CD14-positive monocyte (primary cell): ENCODE measurements around the gene AZIN2. TPM values are rescaled to one million over a fixed set of nuclear protein-coding genes. Genes with fewer than 3 reads are reported as not detected.

ENCODE experiments used
- DNase-seq, 3 donors: peaks; one replicate each; pipeline ENCODE4 v3.0.0-alpha.2; 2011 to 2022
- H2AFZ ChIP-seq: 2 replicates; pipeline ENCODE4 v1.6.0; 2012; ENCODE audit warnings: mild to moderate bottlenecking, low read depth, low read length, inconsistent platforms; ENCODE audit not compliant: insufficient read depth, poor library complexity, severe bottlenecking
- H3K27ac ChIP-seq, 2 donors: 1 replicate in 1 of 2; 2 replicates in 1 of 2; pipeline ENCODE4 v1.5.1; 2012 to 2013; ENCODE audit warnings: low read length in 2 of 2, control low read depth in 1 of 2, inconsistent platforms in 1 of 2, low read depth in 1 of 2, mild to moderate bottlenecking in 1 of 2
- H3K27me3 ChIP-seq, 2 donors: one replicate each; pipeline versions ENCODE4 v1.6.0 to v1.6.1; 2011 to 2013; ENCODE audit warnings: low read length in 2 of 2; ENCODE audit not compliant: control insufficient read depth in 2 of 2, insufficient read depth in 2 of 2
- H3K36me3 ChIP-seq, 2 donors: replicated peaks in 1 of 2; 1 replicate in 1 of 2; 2 replicates in 1 of 2; pipeline versions ENCODE4 v1.5.1 to v1.6.1; 2012 to 2013; ENCODE audit warnings: low read length in 2 of 2, control low read depth in 1 of 2, inconsistent platforms in 1 of 2, mild to moderate bottlenecking in 1 of 2; ENCODE audit not compliant: insufficient read depth in 2 of 2, control insufficient read depth in 1 of 2
- H3K4me1 ChIP-seq, 2 donors: 1 replicate in 1 of 2; 2 replicates in 1 of 2; pipeline versions ENCODE4 v1.5.1 to v1.6.1; 2012 to 2013; ENCODE audit warnings: low read length in 2 of 2, control low read depth in 1 of 2, inconsistent platforms in 1 of 2, mild to moderate bottlenecking in 1 of 2, moderate library complexity in 1 of 2; ENCODE audit not compliant: insufficient read depth in 2 of 2, control insufficient read depth in 1 of 2
- H3K4me2 ChIP-seq: replicated peaks from 2 replicates; pipeline ENCODE3; 2012; ENCODE audit warnings: low read length, moderate library complexity, mild to moderate bottlenecking; ENCODE audit not compliant: poor library complexity, severe bottlenecking; ENCODE audit errors: extremely low read depth
- H3K4me3 ChIP-seq, 3 experiments: fragments of 200-600 bp in 1 of 3; sonication (generic) in 1 of 3; replicated peaks in 1 of 3; 1 replicate in 2 of 3; 2 replicates in 1 of 3; pipeline ENCODE4 v1.5.1; 2011 to 2013; ENCODE audit warnings: low read length in 3 of 3, mild to moderate bottlenecking in 3 of 3, control low read depth in 2 of 3, low read depth in 2 of 3, inconsistent platforms in 1 of 3, moderate library complexity in 1 of 3
- H3K79me2 ChIP-seq: 2 replicates; pipeline ENCODE4 v1.6.0; 2012; ENCODE audit warnings: mild to moderate bottlenecking, control low read depth, inconsistent platforms, low read length, moderate library complexity; ENCODE audit not compliant: insufficient read depth
- H3K9ac ChIP-seq: 2 replicates; pipeline ENCODE4 v1.6.0; 2017; ENCODE audit warnings: low read length, mild to moderate bottlenecking; ENCODE audit not compliant: insufficient read depth, poor library complexity, severe bottlenecking
- H3K9me3 ChIP-seq, 2 donors: replicated peaks in 1 of 2; 1 replicate in 1 of 2; 2 replicates in 1 of 2; pipeline versions ENCODE4 v1.5.1 to v1.6.1; 2012 to 2013; ENCODE audit warnings: low read length in 2 of 2, control low read depth in 1 of 2; ENCODE audit not compliant: control insufficient read depth in 1 of 2, insufficient read depth in 1 of 2
- H4K20me1 ChIP-seq: 2 replicates; pipeline ENCODE4 v1.6.0; 2012; ENCODE audit warnings: mild to moderate bottlenecking, low read length, control low read depth, moderate library complexity; ENCODE audit not compliant: insufficient read depth
- H3K27ac Mint-ChIP-seq, 7 donors: one replicate each; pipeline ENCODE4 v1.8.0; 2020; ENCODE audit warnings: mild to moderate bottlenecking in 7 of 7, mixed read lengths in 7 of 7, moderate library complexity in 6 of 7, inconsistent platforms in 2 of 7
- H3K27me3 Mint-ChIP-seq, 3 donors: one replicate each; pipeline ENCODE4 v1.8.0; 2021 to 2022; ENCODE audit warnings: low read depth in 3 of 3, mild to moderate bottlenecking in 3 of 3, mixed read lengths in 3 of 3, moderate library complexity in 3 of 3, inconsistent platforms in 1 of 3
- H3K36me3 Mint-ChIP-seq, 2 donors: one replicate each; pipeline ENCODE4 v1.8.0; 2020; ENCODE audit warnings: mixed read lengths in 2 of 2, inconsistent platforms in 1 of 2, mild to moderate bottlenecking in 1 of 2
- H3K4me1 Mint-ChIP-seq: one replicate; pipeline ENCODE4 v1.8.0; 2020; ENCODE audit warnings: mild to moderate bottlenecking, mixed read lengths
- H3K4me3 Mint-ChIP-seq, 2 donors: one replicate each; pipeline ENCODE4 v1.8.0; 2020; ENCODE audit warnings: mild to moderate bottlenecking in 2 of 2, mixed read lengths in 2 of 2, moderate library complexity in 1 of 2
- H3K9me3 Mint-ChIP-seq, 7 donors: one replicate each; pipeline ENCODE4 v1.8.0; 2020 to 2022; ENCODE audit warnings: mixed read lengths in 7 of 7, mild to moderate bottlenecking in 6 of 7, moderate library complexity in 6 of 7, inconsistent platforms in 2 of 7
- CTCF ChIP-seq: fragments of 200-600 bp; IDR thresholded peaks from one replicate; pipeline ENCODE4 v1.8.0; 2022; ENCODE audit warnings: antibody characterized with exemption, mild to moderate bottlenecking
- WGBS: methylation state at CpG from one replicate; pipeline ENCODE4 v1.1.5; 2013; ENCODE audit warnings: missing lambda C conversion rate; ENCODE audit not compliant: insufficient coverage; 5-methylcytosine and 5-hydroxymethylcytosine counted together
- intact Hi-C, 2 donors: fragments of 100-400 bp; cut with micrococcal nuclease; formaldehyde crosslinking; loops; one replicate each; pipeline versions ENCODE4 v1.15.0 to v1.15.1; 2023
- polyA plus RNA-seq, 3 donors: library from polyadenylated mRNA; depleted of rRNA in 1 of 3; unstranded in 2 of 3; stranded (reverse) in 1 of 3; fragments of 300-500 nt in 2 of 3; fragments of >200 nt in 1 of 3; fragmentation: Illumina TruSeq in 2 of 3; gene quantifications; 1 replicate in 2 of 3; 2 replicates in 1 of 3; pipeline ENCODE4 v1.2.3, GENCODE V29; 2012 to 2021

The AZIN2 gene
- polyA plus RNA-seq, 3 donors, result 0.03 to 0.89 TPM; not detected in 1

GRCh38 chr1:33047290-33047689, 33.7 kb upstream of the AZIN2 start:
- Mint-ChIP-seq H3K4me3 (no peak overlapping the region), H3K4me1 (peaks cover 39% of the 10 kb centered on the region), H3K27me3 (peaks cover 0 to 3% (median 2%) of the 10 kb centered on the region in 3 donors), H3K27ac (no peak overlapping the region), H3K9me3 (peaks cover 0 to 2% (median 0%) of the 10 kb centered on the region in 7 donors), H3K36me3 (no peaks in the 10 kb centered on the region)
- DNase-seq, result no peak
- no peaks in the 10 kb centered on the region for H4K20me1 ChIP-seq
- H3K9me3 ChIP-seq, result no peaks in the 10 kb centered on the region
- H3K79me2 ChIP-seq, result no peaks in the 10 kb centered on the region
- TF ChIP-seq CTCF, result no peak
- 100% methylated on average over 1 of the region's 2 CpGs for WGBS
- no peak overlapping the region for H3K27ac ChIP-seq
- intact Hi-C loops, result no loop called here
- H3K36me3 ChIP-seq, result no peaks in the 10 kb centered on the region
- no peak overlapping the region for H3K4me2 ChIP-seq
- no peak overlapping the region for H3K4me3 ChIP-seq
- H2AFZ ChIP-seq, result no peak overlapping the region
- H3K27me3 ChIP-seq, result no peaks in the 10 kb centered on the region
- H3K9ac ChIP-seq, result no peak overlapping the region
- peaks cover 31 to 48% of the 10 kb centered on the region in 2 donors for H3K4me1 ChIP-seq

- Histone ChIP-seq H3K27ac (no peak overlapping the region), H3K9me3 (no peaks in the 10 kb centered on the region), H4K20me1 (no peaks in the 10 kb centered on the region), H3K27me3 (no peaks in the 10 kb centered on the region), H3K4me1 (peaks cover 31 to 48% of the 10 kb centered on the region in 2 donors), H3K4me2 (no peak overlapping the region), H3K9ac (no peak overlapping the region), H2AFZ (no peak overlapping the region), H3K36me3 (no peaks in the 10 kb centered on the region), H3K4me3 (no peak overlapping the region), H3K79me2 (no peaks in the 10 kb centered on the region)
- peaks cover 0 to 3% (median 2%) of the 10 kb centered on the region in 3 donors for H3K27me3 Mint-ChIP-seq
- peak overlapping the region in 2 of 7 donors; percentile 53 to 59 for H3K27ac Mint-ChIP-seq
- no CpG with 5 or more reads among the region's 2 CpGs for WGBS
- no peaks in the 10 kb centered on the region for H3K36me3 Mint-ChIP-seq
- no peak for TF ChIP-seq CTCF
- peaks cover 39% of the 10 kb centered on the region for H3K4me1 Mint-ChIP-seq
- DNase-seq, result no peak
- H3K4me3 Mint-ChIP-seq, result no peak overlapping the region
- peaks cover 0 to 2% (median 0%) of the 10 kb centered on the region in 7 donors for H3K9me3 Mint-ChIP-seq
- intact Hi-C loops, result no loop called here
These were observed 33.1 kb upstream of the AZIN2 start for GRCh38 chr1:33047839-33048305.
